ENCODE data around the gene SORCS2.

Gene SORCS2

GRCh38 chr4:7549866-7550265, 357.5 kb downstream of the SORCS2 start:
- no peak for DNase-seq (ENCODE audit: low read depth, low spot score)
- no peak overlapping the region for H3K4me3 ChIP-seq (ENCODE audit: insufficient read length, low read depth)
- H3K4me1 ChIP-seq (ENCODE audit: insufficient read depth, insufficient read length), result no peaks in the 10 kb centered on the region
- peaks cover 26% of the 10 kb centered on the region for H3K9me3 ChIP-seq (ENCODE audit: insufficient read depth, low read length)
- TF ChIP-seq YY1 (IDR thresholded peaks at IDR 0.05; ENCODE audit: insufficient read depth, insufficient read length) (no peak), ZNF274 (IDR thresholded peaks at IDR 0.05; ENCODE audit: low read depth, low read length) (no peak), SUZ12 (IDR thresholded peaks at IDR 0.05; ENCODE audit: extremely low read depth, insufficient read depth, insufficient read length) (no peak)
- no peaks in the 10 kb centered on the region for H3K27me3 ChIP-seq (ENCODE audit: insufficient read depth, insufficient read length)
- H3K9ac ChIP-seq (ENCODE audit: insufficient read length, low read depth), result no peak overlapping the region
- no peaks in the 10 kb centered on the region for H3K36me3 ChIP-seq (ENCODE audit: insufficient read depth, insufficient read length, low read length)

- Histone ChIP-seq H3K36me3 (ENCODE audit: insufficient read depth, insufficient read length, low read length) (no peaks in the 10 kb centered on the region), H3K4me3 (ENCODE audit: insufficient read length, low read depth) (no peak overlapping the region), H3K4me1 (ENCODE audit: insufficient read depth, insufficient read length) (no peaks in the 10 kb centered on the region), H3K9ac (ENCODE audit: insufficient read length, low read depth) (no peak overlapping the region), H3K27me3 (ENCODE audit: insufficient read depth, insufficient read length) (no peaks in the 10 kb centered on the region), H3K9me3 (ENCODE audit: insufficient read depth, low read length) (peaks cover 43% of the 10 kb centered on the region)
- TF ChIP-seq SUZ12 (IDR thresholded peaks at IDR 0.05; ENCODE audit: extremely low read depth, insufficient read depth, insufficient read length) (no peak), ZNF274 (IDR thresholded peaks at IDR 0.05; ENCODE audit: low read depth, low read length) (no peak), YY1 (IDR thresholded peaks at IDR 0.05; ENCODE audit: insufficient read depth, insufficient read length) (no peak)
- no peak for DNase-seq (ENCODE audit: low read depth, low spot score)
These were observed 360.1 kb downstream of the SORCS2 start for GRCh38 chr4:7552466-7552865.

GRCh38 chr4:7553280-7553679, 360.9 kb downstream of the SORCS2 start:
- Histone ChIP-seq H3K36me3 (ENCODE audit: insufficient read depth, insufficient read length, low read length) (no peaks in the 10 kb centered on the region), H3K27me3 (ENCODE audit: insufficient read depth, insufficient read length) (no peaks in the 10 kb centered on the region), H3K9me3 (ENCODE audit: insufficient read depth, low read length) (peaks cover 43% of the 10 kb centered on the region), H3K4me3 (ENCODE audit: insufficient read length, low read depth) (no peak overlapping the region), H3K9ac (ENCODE audit: insufficient read length, low read depth) (no peak overlapping the region), H3K4me1 (ENCODE audit: insufficient read depth, insufficient read length) (no peaks in the 10 kb centered on the region)
- TF ChIP-seq ZNF274 (IDR thresholded peaks at IDR 0.05; ENCODE audit: low read depth, low read length) (no peak), YY1 (IDR thresholded peaks at IDR 0.05; ENCODE audit: insufficient read depth, insufficient read length) (no peak), SUZ12 (IDR thresholded peaks at IDR 0.05; ENCODE audit: extremely low read depth, insufficient read depth, insufficient read length) (no peak)
- DNase-seq (ENCODE audit: low read depth, low spot score), result no peak

DNA sequence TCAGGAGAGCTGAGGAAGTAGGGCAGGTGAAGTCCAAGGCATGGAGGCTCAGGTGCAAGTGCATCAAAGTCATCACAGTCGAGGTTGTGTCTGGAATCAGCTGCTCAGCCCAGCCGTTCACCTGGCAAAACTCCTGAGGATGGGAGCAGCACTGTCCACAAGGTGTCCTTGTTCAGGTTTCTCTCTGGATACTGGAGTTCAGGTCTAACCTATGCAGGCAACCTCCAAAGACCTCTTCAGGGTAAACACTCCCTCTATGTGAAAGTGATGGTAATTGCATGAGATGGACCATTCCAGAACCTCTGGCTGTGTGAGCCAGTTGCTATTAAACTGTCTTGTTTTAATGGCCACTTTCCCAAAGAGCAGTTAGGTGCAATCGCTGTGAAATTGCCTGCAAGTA, 362.6 kb downstream of the SORCS2 start:
- peaks cover 43% of the 10 kb centered on the region for H3K9me3 ChIP-seq (ENCODE audit: insufficient read depth, low read length)
- no peaks in the 10 kb centered on the region for H3K4me1 ChIP-seq (ENCODE audit: insufficient read depth, insufficient read length)
- TF ChIP-seq SUZ12 (IDR thresholded peaks at IDR 0.05; ENCODE audit: extremely low read depth, insufficient read depth, insufficient read length) (no peak), ZNF274 (IDR thresholded peaks at IDR 0.05; ENCODE audit: low read depth, low read length) (no peak), YY1 (IDR thresholded peaks at IDR 0.05; ENCODE audit: insufficient read depth, insufficient read length) (no peak)
- DNase-seq (ENCODE audit: low read depth, low spot score), result no peak
- no peak overlapping the region for H3K4me3 ChIP-seq (ENCODE audit: insufficient read length, low read depth)
- H3K27me3 ChIP-seq (ENCODE audit: insufficient read depth, insufficient read length), result no peaks in the 10 kb centered on the region
- no peaks in the 10 kb centered on the region for H3K36me3 ChIP-seq (ENCODE audit: insufficient read depth, insufficient read length, low read length)
- no peak overlapping the region for H3K9ac ChIP-seq (ENCODE audit: insufficient read length, low read depth)

DNA sequence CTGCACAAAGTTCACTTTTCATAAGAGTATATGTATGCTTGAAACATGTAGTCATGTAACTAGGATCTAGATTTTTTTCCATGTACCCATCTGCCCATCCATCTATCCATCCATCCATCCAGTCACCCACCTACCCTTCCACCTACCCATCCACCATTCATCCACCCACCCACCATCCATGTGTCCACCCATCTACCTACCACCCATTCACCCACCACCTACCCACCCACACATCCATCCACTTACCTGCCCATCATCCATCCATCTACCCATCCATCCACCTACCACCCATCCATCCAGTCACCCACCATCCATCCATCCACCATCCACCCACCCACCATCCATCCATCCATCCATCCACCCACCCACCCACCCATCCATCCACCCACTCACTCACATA, 364.2 kb downstream of the SORCS2 start:
- H3K4me3 ChIP-seq (ENCODE audit: insufficient read length, low read depth), result no peak overlapping the region
- peaks cover 43% of the 10 kb centered on the region for H3K9me3 ChIP-seq (ENCODE audit: insufficient read depth, low read length)
- DNase-seq (ENCODE audit: low read depth, low spot score), result no peak
- no peaks in the 10 kb centered on the region for H3K27me3 ChIP-seq (ENCODE audit: insufficient read depth, insufficient read length)
- no peak overlapping the region for H3K9ac ChIP-seq (ENCODE audit: insufficient read length, low read depth)
- no peaks in the 10 kb centered on the region for H3K4me1 ChIP-seq (ENCODE audit: insufficient read depth, insufficient read length)
- TF ChIP-seq SUZ12 (IDR thresholded peaks at IDR 0.05; ENCODE audit: extremely low read depth, insufficient read depth, insufficient read length) (no peak), YY1 (IDR thresholded peaks at IDR 0.05; ENCODE audit: insufficient read depth, insufficient read length) (no peak), ZNF274 (IDR thresholded peaks at IDR 0.05; ENCODE audit: low read depth, low read length) (no peak)
- H3K36me3 ChIP-seq (ENCODE audit: insufficient read depth, insufficient read length, low read length), result no peaks in the 10 kb centered on the region

DNA sequence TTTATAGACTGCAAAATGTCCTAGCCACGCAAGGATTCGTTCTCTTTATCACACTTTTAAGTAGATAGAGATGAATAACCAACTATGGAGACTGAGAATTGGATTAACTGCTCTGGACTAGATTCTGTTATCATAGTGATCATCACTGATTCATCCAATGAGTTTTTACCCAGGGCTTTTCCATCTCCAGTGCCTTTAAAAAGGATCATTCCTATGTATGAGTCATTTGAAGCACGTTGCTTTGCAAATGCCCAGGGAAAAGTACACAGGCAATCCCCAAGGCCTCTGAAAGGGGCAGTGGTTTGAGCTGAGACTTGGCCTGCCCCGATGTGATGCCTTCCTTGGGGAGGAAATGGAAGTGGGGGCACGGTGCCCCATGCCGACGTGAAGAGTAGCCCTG, 365.1 kb downstream of the SORCS2 start:
- Histone ChIP-seq H3K36me3 (ENCODE audit: insufficient read depth, insufficient read length, low read length) (no peaks in the 10 kb centered on the region), H3K27me3 (ENCODE audit: insufficient read depth, insufficient read length) (no peaks in the 10 kb centered on the region), H3K9me3 (ENCODE audit: insufficient read depth, low read length) (peaks cover 40% of the 10 kb centered on the region), H3K4me1 (ENCODE audit: insufficient read depth, insufficient read length) (no peaks in the 10 kb centered on the region), H3K9ac (ENCODE audit: insufficient read length, low read depth) (no peak overlapping the region), H3K4me3 (ENCODE audit: insufficient read length, low read depth) (no peak overlapping the region)
- no peak for DNase-seq (ENCODE audit: low read depth, low spot score)
- TF ChIP-seq YY1 (IDR thresholded peaks at IDR 0.05; ENCODE audit: insufficient read depth, insufficient read length), result no peak
- TF ChIP-seq ZNF274 (IDR thresholded peaks at IDR 0.05; ENCODE audit: low read depth, low read length), result no peak
- TF ChIP-seq SUZ12 (IDR thresholded peaks at IDR 0.05; ENCODE audit: extremely low read depth, insufficient read depth, insufficient read length), result no peak

- no peaks in the 10 kb centered on the region for H3K27me3 ChIP-seq (ENCODE audit: insufficient read depth, insufficient read length)
- no peaks in the 10 kb centered on the region for H3K4me1 ChIP-seq (ENCODE audit: insufficient read depth, insufficient read length)
- H3K9ac ChIP-seq (ENCODE audit: insufficient read length, low read depth), result no peak overlapping the region
- DNase-seq (ENCODE audit: low read depth, low spot score), result no peak
- peaks cover 30% of the 10 kb centered on the region for H3K9me3 ChIP-seq (ENCODE audit: insufficient read depth, low read length)
- H3K36me3 ChIP-seq (ENCODE audit: insufficient read depth, insufficient read length, low read length), result no peaks in the 10 kb centered on the region
- no peak overlapping the region for H3K4me3 ChIP-seq (ENCODE audit: insufficient read length, low read depth)
- TF ChIP-seq YY1 (IDR thresholded peaks at IDR 0.05; ENCODE audit: insufficient read depth, insufficient read length) (no peak), ZNF274 (IDR thresholded peaks at IDR 0.05; ENCODE audit: low read depth, low read length) (no peak), SUZ12 (IDR thresholded peaks at IDR 0.05; ENCODE audit: extremely low read depth, insufficient read depth, insufficient read length) (no peak)
These were observed 366.1 kb downstream of the SORCS2 start for GRCh38 chr4:7558436-7558835.
